ENCODE data around the gene ST14.

- no peak for TF ChIP-seq ZNF274 (IDR thresholded peaks at IDR 0.05; ENCODE audit: low read depth, low read length)
- TF ChIP-seq YY1 (IDR thresholded peaks at IDR 0.05; ENCODE audit: insufficient read depth, insufficient read length) = no peak
- TF ChIP-seq SUZ12 (IDR thresholded peaks at IDR 0.05; ENCODE audit: extremely low read depth, insufficient read depth, insufficient read length) = no peak
Measured at GRCh38 chr11:130211144-130211543, 51.6 kb downstream of the ST14 start.

All from NT2/D1 (cell line).